ENCODE data around the gene SVOPL. TPM values are rescaled to one million over a fixed set of nuclear protein-coding genes. Genes with fewer than 3 reads are reported as not detected.

SVOPL gene
- polyA plus RNA-seq, 3 donors: 0.05 TPM; not detected in 2

GRCh38 chr7:138553805-138554204, 147.4 kb downstream of the SVOPL start:
- H3K27ac ChIP-seq (ENCODE audit: low read depth, low read length): no peak overlapping the region
- 96% methylated on average over 4 of the region's 4 CpGs for WGBS, 3 donors

- H3K27ac ChIP-seq (ENCODE audit: low read depth, low read length): no peak overlapping the region
- 94 to 99% (median 97%) methylated on average over 3 of the region's 3 CpGs for WGBS, 3 donors
Measured at GRCh38 chr7:138551102-138551501, 150.1 kb downstream of the SVOPL start.

- WGBS, 3 donors: 98 to 99% (median 98%) methylated on average over 3 of the region's 3 CpGs
Measured at GRCh38 chr7:138550337-138550736, 150.8 kb downstream of the SVOPL start.

GRCh38 chr7:138549082-138549481, 152.1 kb downstream of the SVOPL start:
- no peak overlapping the region for H3K27ac ChIP-seq (ENCODE audit: low read depth, low read length)
- 84 to 100% (median 87%) methylated on average over 1 of the region's 1 CpG for WGBS, 3 donors

More at GRCh38 chr7:138550337-138550736, 150.8 kb downstream of the SVOPL start:
- H3K27ac ChIP-seq (ENCODE audit: low read depth, low read length): no peak overlapping the region

GRCh38 chr7:138546829-138547228, 154.3 kb downstream of the SVOPL start:
- WGBS, 3 donors: 96 to 100% (median 96%) methylated on average over 2 of the region's 2 CpGs

GRCh38 chr7:138546064-138546619, 155.0 kb downstream of the SVOPL start:
- 66 to 81% (median 74%) methylated on average over 5 of the region's 5 CpGs for WGBS, 3 donors
- H3K27ac ChIP-seq (ENCODE audit: low read depth, low read length): no peak overlapping the region

More at GRCh38 chr7:138546829-138547228, 154.3 kb downstream of the SVOPL start:
- no peak overlapping the region for H3K27ac ChIP-seq (ENCODE audit: low read depth, low read length)

- no peak overlapping the region for H3K27ac ChIP-seq (ENCODE audit: low read depth, low read length)
- 70 to 80% (median 80%) methylated on average over 6 of the region's 6 CpGs for WGBS, 3 donors
Measured at GRCh38 chr7:138545123-138545522, 156.0 kb downstream of the SVOPL start.

Other genes starting within 250 kb of the SVOPL start
- gene TRIM24, start 241.1 kb downstream of the SVOPL start, polyA plus RNA-seq: 1 to 10 TPM; 4.3 to 6.9 (median 5.0) TPM
- under 1 TPM in 1 of 3 donors, not detected in 2; 0.15 TPM for gene TMEM213, start 96.6 kb upstream of the SVOPL start, polyA plus RNA-seq
- gene ATP6V0A4, start 96.8 kb upstream of the SVOPL start, polyA plus RNA-seq: under 1 TPM in 1 of 3 donors, not detected in 2; 0.14 TPM